Measurements from ENCODE around the gene STAT6. TPM values are rescaled to one million over a fixed set of nuclear protein-coding genes. Genes with fewer than 3 reads are reported as not detected.

The STAT6 gene
- total RNA-seq, 1 experiment from 2014 or later, result 44.2 TPM

DNA sequence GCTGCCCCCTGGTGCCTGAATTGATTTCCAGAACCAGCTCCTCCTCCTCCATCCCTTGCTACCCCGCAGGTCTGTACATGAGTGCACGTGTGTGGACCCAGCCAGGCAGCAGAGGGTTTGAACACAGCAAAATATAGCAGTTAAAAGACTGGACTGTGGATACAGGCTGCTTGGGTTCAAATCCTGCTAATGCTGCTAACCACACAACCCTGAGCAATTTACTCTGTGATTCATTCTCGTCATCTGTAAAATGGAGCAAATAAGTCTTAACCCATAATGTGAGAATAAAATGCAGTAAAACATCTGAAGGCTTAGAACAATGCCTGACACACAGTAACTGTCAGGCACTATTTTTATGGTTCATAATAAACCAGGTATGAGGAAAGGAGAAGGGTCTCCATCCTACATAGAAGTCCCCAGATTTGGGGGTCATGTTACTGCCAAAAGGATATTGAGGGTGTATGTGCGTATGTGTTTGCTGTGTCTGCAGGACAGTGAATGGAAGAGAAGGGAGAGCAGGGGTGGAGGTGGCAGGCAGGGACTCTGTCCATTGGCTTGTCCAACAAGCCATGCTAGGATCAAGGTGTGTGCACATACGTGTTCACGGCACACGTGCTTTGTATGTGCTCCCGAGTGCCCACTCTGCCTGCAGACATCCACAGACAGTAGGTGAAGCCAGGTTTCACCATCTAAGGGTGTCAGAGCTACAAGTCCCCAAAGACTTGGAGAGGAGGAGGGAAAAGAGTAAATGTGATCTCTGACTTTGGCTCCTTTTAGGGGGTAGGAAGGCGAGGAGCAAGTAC, 1.5 kb upstream of the STAT6 start:
- Histone ChIP-seq H3K36me3 (ENCODE audit: control insufficient read depth, insufficient read depth, low read length) (no peaks in the 10 kb centered on the region), H3K4me3 (ENCODE audit: low read depth, low read length) (no peak overlapping the region), H3K4me1 (0 out of 2 replicates have a peak, but pooled peaks cover 3% of the 10 kb centered on the region), H3K27me3 (replicated peaks; ENCODE audit: control insufficient read depth, insufficient read depth, low read length) (no peaks in the 10 kb centered on the region), H3K9me3 (no peaks in the 10 kb centered on the region)
- no TSS peak for BruUV-seq (replicated peaks)
- H3K27ac Mint-ChIP-seq (ENCODE audit: unreplicated experiment), result peak overlapping the region; percentile 84
- TF ChIP-seq, protein P1, sequence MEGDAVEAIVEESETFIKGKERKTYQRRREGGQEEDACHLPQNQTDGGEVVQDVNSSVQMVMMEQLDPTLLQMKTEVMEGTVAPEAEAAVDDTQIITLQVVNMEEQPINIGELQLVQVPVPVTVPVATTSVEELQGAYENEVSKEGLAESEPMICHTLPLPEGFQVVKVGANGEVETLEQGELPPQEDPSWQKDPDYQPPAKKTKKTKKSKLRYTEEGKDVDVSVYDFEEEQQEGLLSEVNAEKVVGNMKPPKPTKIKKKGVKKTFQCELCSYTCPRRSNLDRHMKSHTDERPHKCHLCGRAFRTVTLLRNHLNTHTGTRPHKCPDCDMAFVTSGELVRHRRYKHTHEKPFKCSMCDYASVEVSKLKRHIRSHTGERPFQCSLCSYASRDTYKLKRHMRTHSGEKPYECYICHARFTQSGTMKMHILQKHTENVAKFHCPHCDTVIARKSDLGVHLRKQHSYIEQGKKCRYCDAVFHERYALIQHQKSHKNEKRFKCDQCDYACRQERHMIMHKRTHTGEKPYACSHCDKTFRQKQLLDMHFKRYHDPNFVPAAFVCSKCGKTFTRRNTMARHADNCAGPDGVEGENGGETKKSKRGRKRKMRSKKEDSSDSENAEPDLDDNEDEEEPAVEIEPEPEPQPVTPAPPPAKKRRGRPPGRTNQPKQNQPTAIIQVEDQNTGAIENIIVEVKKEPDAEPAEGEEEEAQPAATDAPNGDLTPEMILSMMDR (IDR thresholded peaks at IDR 0.05; ENCODE audit: insufficient read depth in 1 of 2, low read depth in 1 of 2, low read length in 1 of 2, severe bottlenecking in 1 of 2, unreplicated experiment in 1 of 2), result peak in 1 of 2 experiments; percentile 79
- peaks cover 15% of the 10 kb centered on the region for H3K36me3 Mint-ChIP-seq (ENCODE audit: insufficient read depth, unreplicated experiment)
- CTCF ChIA-PET, result interaction anchor here (0.6 to 3.0 kb wide), 37 partner anchors 9 to 476 kb away, joined by 3 to 195 read pairs (median 6); partner anchors contain the start of genes LRP1, LRP1-AS, NAB2 and NEMP1
- H3K4me1 Mint-ChIP-seq (ENCODE audit: low read depth, unreplicated experiment), result peaks cover 13% of the 10 kb centered on the region
- peak overlapping the region; percentile 89 for H3K4me3 Mint-ChIP-seq (ENCODE audit: unreplicated experiment)
- H3K27me3 Mint-ChIP-seq (ENCODE audit: insufficient read depth, unreplicated experiment), result peaks cover 3% of the 10 kb centered on the region
- DNase-seq, result no peak
- no peaks in the 10 kb centered on the region for H3K9me3 Mint-ChIP-seq (ENCODE audit: unreplicated experiment)
- POLR2A ChIA-PET, result interaction anchor here (0.6 to 3.4 kb wide), 9 partner anchors 11 to 387 kb away, joined by 3 to 56 read pairs (median 11); partner anchors contain the start of genes LRP1, NAB2, NACA and NEMP1
- intact Hi-C loops (cut with micrococcal nuclease; ENCODE audit: unreplicated experiment), result loop anchor here (1.0 to 2.0 kb wide), 3 partner anchors 43 to 272 kb away; no protein-coding TSS in a partner anchor

DNA sequence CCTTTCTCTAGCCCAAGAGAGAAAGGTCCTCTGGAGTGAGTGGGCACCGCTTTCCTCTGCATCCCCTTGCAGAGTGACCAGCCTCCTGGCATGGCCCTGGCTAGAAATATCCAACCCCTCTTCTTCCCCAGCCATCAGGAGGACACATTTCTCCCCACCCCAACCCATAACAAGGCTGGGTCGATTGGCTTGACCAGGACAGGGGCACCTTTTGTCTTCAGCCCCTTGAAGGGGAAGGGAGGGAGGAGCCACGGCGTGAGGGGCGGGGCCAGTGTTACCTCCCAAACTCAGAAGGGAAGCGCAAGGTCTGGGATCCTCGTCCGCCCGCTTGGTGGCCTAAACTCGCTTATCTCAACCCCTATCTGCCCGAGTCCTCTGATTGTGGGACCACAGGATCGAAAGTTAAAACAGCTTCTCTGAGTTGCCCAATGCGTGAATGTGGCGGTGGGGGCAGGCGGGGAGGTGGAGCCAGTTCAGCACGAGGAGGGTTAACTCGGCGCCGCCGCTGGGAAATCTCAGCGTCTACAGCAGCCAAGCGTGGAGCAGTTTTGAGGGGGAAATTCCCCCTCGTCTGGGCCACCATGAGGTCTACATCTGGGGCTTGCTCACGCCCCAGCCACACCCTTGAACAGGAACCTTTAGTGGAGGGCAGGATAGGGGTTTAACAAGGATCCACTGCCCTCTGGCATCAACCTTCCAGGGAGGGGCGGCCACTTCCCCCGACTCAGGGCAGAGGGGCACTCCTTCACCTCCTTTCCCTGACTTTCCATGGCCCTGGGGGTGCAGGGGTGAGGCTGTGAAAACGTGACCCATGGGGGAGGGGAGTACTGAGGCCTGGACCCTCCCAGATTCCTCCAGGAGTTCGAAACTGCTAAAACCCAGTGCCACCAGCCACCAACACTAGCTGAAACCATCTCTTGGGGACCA, 795 bp downstream of the STAT6 start:
- POLR2A ChIA-PET, result interaction anchor here (0.7 to 3.4 kb wide), 5 partner anchors 9 to 74 kb away, joined by 4 to 56 read pairs (median 24); partner anchors contain the start of genes NAB2 and NEMP1
- H3K36me3 Mint-ChIP-seq (ENCODE audit: insufficient read depth, unreplicated experiment), result peaks cover 15% of the 10 kb centered on the region
- no peaks in the 10 kb centered on the region for H3K27me3 Mint-ChIP-seq (ENCODE audit: insufficient read depth, unreplicated experiment)
- H3K4me3 ChIP-seq (ENCODE audit: low read depth, low read length), result peak overlapping the region; percentile 43
- TF ChIP-seq, protein P1 (IDR thresholded peaks at IDR 0.05; ENCODE audit: insufficient read depth in 1 of 2, low read depth in 1 of 2, low read length in 1 of 2, severe bottlenecking in 1 of 2, unreplicated experiment in 1 of 2), result no peak
- BruUV-seq (replicated peaks), result TSS peak; percentile 78
- H3K9me3 Mint-ChIP-seq (ENCODE audit: unreplicated experiment), result no peaks in the 10 kb centered on the region
- H3K27me3 ChIP-seq (replicated peaks; ENCODE audit: control insufficient read depth, insufficient read depth, low read length), result no peaks in the 10 kb centered on the region
- H3K4me3 Mint-ChIP-seq (ENCODE audit: unreplicated experiment), result peak overlapping the region; percentile 89
- CTCF ChIA-PET, result interaction anchor here (0.6 to 3.0 kb wide), 12 partner anchors 9 to 197 kb away, joined by 3 to 195 read pairs (median 16); partner anchors contain the start of genes LRP1, NEMP1 and TAC3
- peak overlapping the region; percentile 84 for H3K27ac Mint-ChIP-seq (ENCODE audit: unreplicated experiment)
- H3K36me3 ChIP-seq (ENCODE audit: control insufficient read depth, insufficient read depth, low read length), result peaks cover 2% of the 10 kb centered on the region; the same call in 1 of the 2 replicates
- peaks cover 13% of the 10 kb centered on the region for H3K4me1 Mint-ChIP-seq (ENCODE audit: low read depth, unreplicated experiment)
- no peaks in the 10 kb centered on the region for H3K9me3 ChIP-seq
- DNase-seq, result peak; percentile 60 to 73
- 0 out of 2 replicates have a peak, but pooled peaks cover 3% of the 10 kb centered on the region for H3K4me1 ChIP-seq
- intact Hi-C loops (cut with micrococcal nuclease; ENCODE audit: unreplicated experiment), result loop anchor here (1.0 kb wide), 2 partner anchors 8 to 23 kb away; no protein-coding TSS in a partner anchor
